Transverse colon (tissue), 3 donors: ENCODE results near the gene OMD.

ENCODE experiments used
- CTCF ChIP-seq, 5 experiments: fragments of 200-600 bp in 3 of 5; fragments of 450-650 bp in 2 of 5; sonication (generic) in 3 of 5; IDR thresholded peaks; 1 replicate in 2 of 5; 2 replicates in 3 of 5; pipeline ENCODE4 v1.5.1; 2016 to 2017; ENCODE audit warnings: antibody characterized with exemption in 5 of 5, inconsistent platforms in 3 of 5, mild to moderate bottlenecking in 2 of 5, moderate library complexity in 1 of 5
- EP300 ChIP-seq: sonication (generic); formaldehyde crosslinking; IDR thresholded peaks from one replicate; pipeline ENCODE4 v1.6.1; 2017; ENCODE audit warnings: antibody characterized with exemption, low read depth
- POLR2A ChIP-seq: fragments of 450-650 bp; IDR thresholded peaks from one replicate; pipeline ENCODE4 v1.6.1; 2016; ENCODE audit warnings: antibody characterized with exemption, mild to moderate bottlenecking, moderate library complexity

GRCh38 chr9:92385001-92385400 lies 39.3 kb downstream of the OMD start:
- TF ChIP-seq CTCF (IDR thresholded peaks at IDR 0.05) (no peak), POLR2A (no peak), EP300 (no peak)
